ENCODE measurements around the gene MAST4. TPM values are rescaled to one million over a fixed set of nuclear protein-coding genes. Genes with fewer than 3 reads are reported as not detected.

The MAST4 gene
- total and polyA plus RNA-seq, 2 of the 8 experiments (the other 6 are each of a cell fraction or from before 2014, with no cell fraction given) = 1.5 to 2.6 TPM

DNA sequence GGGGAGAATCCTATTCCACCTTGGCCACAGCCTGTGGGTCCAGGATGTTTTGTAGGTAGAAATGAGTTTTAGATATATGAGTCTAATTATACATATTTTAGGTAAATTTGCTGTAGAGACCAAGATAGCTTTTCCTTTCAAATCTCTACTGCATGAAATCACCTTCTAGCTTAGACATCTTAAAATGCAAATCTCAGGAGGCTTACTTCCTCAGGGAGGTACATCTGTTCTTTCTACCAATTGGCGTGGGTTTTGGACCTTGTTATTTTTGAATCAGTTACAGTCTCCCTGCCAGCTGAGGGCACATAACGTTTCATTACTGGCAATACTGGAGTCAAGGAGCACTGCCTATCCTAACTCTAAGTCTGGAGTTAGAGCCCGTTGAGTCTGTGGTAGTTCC, 28.7 kb upstream of the MAST4 start:
- Histone ChIP-seq H4K8ac (ENCODE audit: extremely low read depth, insufficient read depth, low read length) (no peak overlapping the region), H3K4ac (replicated peaks; ENCODE audit: insufficient read length, low read depth, low read length) (no peak overlapping the region), H3K36me3 (ENCODE audit: control insufficient read depth in 2 of 4, insufficient read depth in 4 of 4, low read length in 3 of 4) (no peaks in the 10 kb centered on the region), H3K56ac (replicated peaks; ENCODE audit: insufficient read length, low read depth, low read length) (no peak overlapping the region), H2BK120ac (replicated peaks; ENCODE audit: low read depth, low read length) (no peak overlapping the region), H4K91ac (replicated peaks; ENCODE audit: insufficient read length, low read length) (no peak overlapping the region), H3K9ac (replicated peaks in 1 of 4; ENCODE audit: extremely low read depth in 1 of 4, low read depth in 3 of 4, low read length in 3 of 4) (no peak overlapping the region), H2AK5ac (ENCODE audit: low read depth, low read length) (no peak overlapping the region), H4K5ac (ENCODE audit: insufficient read length, low read depth, low read length) (no peak overlapping the region), H3K27ac (ENCODE audit: low read depth, low read length) (no peak overlapping the region), H3K4me2 (ENCODE audit: insufficient read depth in 1 of 2, low read depth in 2 of 2, low read length in 2 of 2) (no peak overlapping the region), H3K4me3 (ENCODE audit: extremely low read depth in 1 of 4, insufficient read depth in 2 of 4, low read depth in 3 of 4, low read length in 4 of 4) (no peak overlapping the region), H2BK12ac (ENCODE audit: low read depth, low read length) (no peak overlapping the region), H3K14ac (ENCODE audit: insufficient read length) (no peak overlapping the region), H3K79me1 (ENCODE audit: low read depth, low read length) (no peaks in the 10 kb centered on the region; the same call in 1 of the 2 replicates), H4K20me1 (replicated peaks in 1 of 2; ENCODE audit: control insufficient read depth in 1 of 2, insufficient read depth in 2 of 2, low read length in 2 of 2) (no peaks in the 10 kb centered on the region), H2BK20ac (ENCODE audit: low read length) (no peak overlapping the region), H3K23ac (ENCODE audit: insufficient read length) (no peak overlapping the region), H2AFZ (ENCODE audit: low read length) (no peak overlapping the region), H3K4me1 (replicated peaks in 1 of 4; ENCODE audit: control insufficient read depth in 3 of 4, insufficient read depth in 4 of 4, low read length in 3 of 4) (no peaks in the 10 kb centered on the region), H3K23me2 (ENCODE audit: low read depth, low read length) (no peaks in the 10 kb centered on the region), H3K9me3 (ENCODE audit: insufficient read depth in 2 of 2, low read depth in 1 of 2, low read length in 1 of 2) (no peaks in the 10 kb centered on the region; a peak in 1 of 4 replicates), H2BK15ac (ENCODE audit: low read length) (no peak overlapping the region), H3K79me2 (ENCODE audit: control insufficient read depth in 1 of 2, insufficient read depth in 2 of 2, low read length in 2 of 2) (no peaks in the 10 kb centered on the region), H3K27me3 (replicated peaks in 1 of 4; ENCODE audit: control insufficient read depth in 3 of 4, extremely low read depth in 1 of 4, insufficient read depth in 3 of 4, low read length in 3 of 4) (no peaks in the 10 kb centered on the region), H3K18ac (ENCODE audit: extremely low read depth, low read length) (no peak overlapping the region), H2BK5ac (ENCODE audit: low read depth, low read length) (no peak overlapping the region)
- WGBS, 2 experiments (ENCODE audit: extremely low coverage in 1 of 2, insufficient coverage in 1 of 2, insufficient read length in 1 of 2, insufficient replicate concordance in 2 of 2, low coverage in 1 of 2, low lambda C conversion rate in 2 of 2, missing lambda C conversion rate in 1 of 2) = 89% methylated on average over 3 of the region's 3 CpGs; no CpG with 5 or more reads in 1 of the 2 experiments
- TF ChIP-seq SP2 (IDR thresholded peaks at IDR 0.05; ENCODE audit: low read length) (no peak), GTF2F1 (IDR thresholded peaks at IDR 0.05; ENCODE audit: borderline replicate concordance, low read depth, low read length) (no peak), CEBPB (IDR thresholded peaks at IDR 0.05; ENCODE audit: low read depth, low read length) (no peak), CTBP2 (IDR thresholded peaks at IDR 0.05; ENCODE audit: borderline replicate concordance, insufficient read depth, insufficient read length, low read length) (no peak), BACH1 (IDR thresholded peaks at IDR 0.05; ENCODE audit: low read length) (no peak), FOSL1 (IDR thresholded peaks at IDR 0.05; ENCODE audit: insufficient read depth, low read depth, low read length) (no peak), KDM4A (IDR thresholded peaks at IDR 0.05; ENCODE audit: low read depth, low read length, severe bottlenecking) (no peak), RXRA (IDR thresholded peaks at IDR 0.05; ENCODE audit: insufficient read depth, low read depth, low read length) (no peak)
- FAIRE-seq (no peak), DNase-seq (ENCODE audit: low read depth in 1 of 2, low spot score in 2 of 2) (no peak)
- ChIA-PET CTCF (ENCODE audit: partially characterized antibody) (no interaction called here), POLR2A (ENCODE audit: partially characterized antibody) (no interaction called here)

All from H1 (cell line).